SKM-1 treated with dmso at 0.1 percent for 144 hours (cell line): Measurements from ENCODE around the gene GRIP1.

Experiments used
- DNase-seq: peaks from one replicate; lab custom pipeline; 2025; ENCODE audit not compliant: unreplicated experiment; lab: John Stamatoyannopoulos, UW

Gene GRIP1

GRCh38 chr12:66461331-66461730, 217.5 kb downstream of the GRIP1 start:
- no peak for DNase-seq

- DNase-seq, result no peak
Observed at GRCh38 chr12:66459944-66460482, 218.9 kb downstream of the GRIP1 start.

GRCh38 chr12:66456612-66457011, 222.3 kb downstream of the GRIP1 start:
- no peak for DNase-seq

GRCh38 chr12:66453844-66454243, 225.0 kb downstream of the GRIP1 start:
- no peak for DNase-seq

- no peak for DNase-seq
Observed at GRCh38 chr12:66453120-66453519, 225.8 kb downstream of the GRIP1 start.

GRCh38 chr12:66449531-66449930, 229.3 kb downstream of the GRIP1 start:
- DNase-seq, result no peak

GRCh38 chr12:66447643-66448042, 231.2 kb downstream of the GRIP1 start:
- no peak for DNase-seq

GRCh38 chr12:66446276-66446675, 232.6 kb downstream of the GRIP1 start:
- no peak for DNase-seq

- DNase-seq, result no peak
Observed at GRCh38 chr12:66441905-66442559, 236.8 kb downstream of the GRIP1 start.

- no peak for DNase-seq
Observed at GRCh38 chr12:66438601-66439000, 240.3 kb downstream of the GRIP1 start.

- no peak for DNase-seq
Observed at GRCh38 chr12:66430106-66430505, 248.8 kb downstream of the GRIP1 start.

- DNase-seq, result no peak
Observed at GRCh38 chr12:66428870-66429269, 250.0 kb downstream of the GRIP1 start.

- DNase-seq, result no peak
Observed at GRCh38 chr12:66428261-66428660, 250.6 kb downstream of the GRIP1 start.

GRCh38 chr12:66426696-66427095, 252.2 kb downstream of the GRIP1 start:
- no peak for DNase-seq

GRCh38 chr12:66423266-66423665, 255.6 kb downstream of the GRIP1 start:
- no peak for DNase-seq

GRCh38 chr12:66418908-66419307, 260.0 kb downstream of the GRIP1 start:
- DNase-seq, result no peak

GRCh38 chr12:66417217-66417616, 261.7 kb downstream of the GRIP1 start:
- DNase-seq, result no peak

GRCh38 chr12:66409195-66409871, 269.5 kb downstream of the GRIP1 start:
- DNase-seq, result no peak

GRCh38 chr12:66405395-66405794, 273.5 kb downstream of the GRIP1 start:
- no peak for DNase-seq

- DNase-seq, result no peak
Observed at GRCh38 chr12:66403746-66404145, 275.1 kb downstream of the GRIP1 start.

GRCh38 chr12:66399911-66400306, 279.0 kb downstream of the GRIP1 start:
- DNase-seq, result no peak
